GM12878 (cell line): ENCODE measurements around the gene CDCA3. TPM values are rescaled to one million over a fixed set of nuclear protein-coding genes. Genes with fewer than 3 reads are reported as not detected.

Experiments
- BMI1 ChIP-seq: fragments of 450-650 bp; IDR thresholded peaks from 2 replicates; pipeline ENCODE4 v1.6.1; 2016; ENCODE audit warnings: mild to moderate bottlenecking, moderate library complexity, borderline replicate concordance
- HDAC2 ChIP-seq: fragments of 200-600 bp; sonication (generic); IDR thresholded peaks from 2 replicates; pipeline ENCODE4 v1.6.1; 2017
- IRF4 ChIP-seq: IDR thresholded peaks from 2 replicates; pipeline ENCODE4 v1.6.1; 2011; ENCODE audit warnings: low read depth, low read length
- KLF5 ChIP-seq: fragments of 450-650 bp; IDR thresholded peaks from 2 replicates; pipeline ENCODE4 v1.6.1; 2014; ENCODE audit warnings: mild to moderate bottlenecking; ENCODE audit not compliant: partially characterized antibody
- MEF2A ChIP-seq: IDR thresholded peaks from 2 replicates; pipeline ENCODE4 v1.6.1; 2011; ENCODE audit warnings: low read depth, mild to moderate bottlenecking, low read length, moderate library complexity; ENCODE audit not compliant: insufficient read depth
- PAX5 ChIP-seq: IDR thresholded peaks from 2 replicates; pipeline ENCODE4 v1.6.1; 2011; ENCODE audit warnings: low read depth, low read length, borderline replicate concordance
- PAX8 ChIP-seq: fragments of 450-650 bp; IDR thresholded peaks from 2 replicates; pipeline ENCODE4 v1.6.1; 2017; ENCODE audit warnings: mild to moderate bottlenecking, moderate library complexity
- SKIL ChIP-seq: fragments of 450-650 bp; IDR thresholded peaks from 2 replicates; pipeline ENCODE4 v1.6.1; 2017; ENCODE audit warnings: mild to moderate bottlenecking, low read depth, inconsistent platforms; ENCODE audit not compliant: poor library complexity, severe bottlenecking
- SMAD5 ChIP-seq: IDR thresholded peaks from 2 replicates; pipeline ENCODE4 v1.6.1; 2016; ENCODE audit warnings: antibody characterized with exemption, low read depth
- SMARCA5 ChIP-seq: fragments of 450-650 bp; IDR thresholded peaks from 2 replicates; pipeline ENCODE4 v1.6.1; 2017; ENCODE audit warnings: mild to moderate bottlenecking
- SMC3 ChIP-seq: IDR thresholded peaks from 2 replicates; pipeline ENCODE4 v1.6.1; 2011; ENCODE audit warnings: low read length, improper control_type of control experiment, borderline replicate concordance
- STAT1 ChIP-seq: fragments of 450-650 bp; conservative IDR thresholded peaks from 2 replicates; pipeline ENCODE4 v1.6.1; 2014; ENCODE audit warnings: antibody characterized with exemption, mild to moderate bottlenecking
- TBL1XR1 ChIP-seq: IDR thresholded peaks from 2 replicates; pipeline ENCODE4 v1.6.1; 2012; ENCODE audit warnings: low read depth, low read length, improper control_type of control experiment
- polyA plus RNA-seq, 11 experiments: library from polyadenylated mRNA; depleted of rRNA in 4 of 11; unstranded in 6 of 11; stranded (reverse) in 5 of 11; fragments of >200 nt; fragmentation: Nextera tagmentation in 4 of 11; fragmentation: Illumina TruSeq in 1 of 11; extraction: Ambion mirVana in 4 of 11; extraction: Trizol in 1 of 11; gene quantifications; 1 replicate in 1 of 11; 2 replicates in 10 of 11; pipeline versions ENCODE4 v1.2.1 to v1.2.3, GENCODE V29; 2011 to 2016; ENCODE audit warnings: inconsistent platforms in 2 of 11, missing spikeins in 2 of 11, low read depth in 1 of 11
- total RNA-seq, 4 experiments: library from RNA; depleted of rRNA in 3 of 4; stranded (reverse); fragments of >200 nt in 3 of 4; fragmentation: Illumina TruSeq in 1 of 4; extraction: Trizol in 1 of 4; gene quantifications; 2 replicates each; pipeline versions ENCODE4 v1.2.1 to v1.2.3, GENCODE V29; 2013 to 2021
- TF ChIP-seq, protein P1 (sequence below): IDR thresholded peaks from 2 replicates; pipeline ENCODE4 v1.6.1; 2012; ENCODE audit warnings: improper control_type of control experiment, low read depth, low read length; ENCODE audit not compliant: insufficient replicate concordance
- TF ChIP-seq, protein P2 (sequence below): fragments of 450-650 bp; IDR thresholded peaks from 2 replicates; pipeline ENCODE4 v1.6.1; 2017; ENCODE audit warnings: borderline replicate concordance
- TF ChIP-seq, protein P3 (sequence below), 3 experiments: IDR thresholded peaks in 2 of 3; conservative IDR thresholded peaks in 1 of 3; 2 replicates each; pipeline ENCODE4 v1.5.1; 2011; ENCODE audit warnings: low read depth in 3 of 3, low read length in 3 of 3, mild to moderate bottlenecking in 3 of 3, control low read depth in 2 of 3, moderate library complexity in 2 of 3, inconsistent platforms in 1 of 3, mixed read lengths in 1 of 3; ENCODE audit not compliant: control insufficient read depth in 2 of 3, insufficient read depth in 1 of 3; ENCODE audit errors: extremely low read depth in 1 of 3

The CDCA3 gene
- total and polyA plus RNA-seq, 10 of the 15 experiments (the other 5 are each of a cell fraction or from before 2014, with no cell fraction given) = 34.5 to 148 (median 97.4) TPM

- TF ChIP-seq PAX5 = no peak
- TF ChIP-seq, protein P1, sequence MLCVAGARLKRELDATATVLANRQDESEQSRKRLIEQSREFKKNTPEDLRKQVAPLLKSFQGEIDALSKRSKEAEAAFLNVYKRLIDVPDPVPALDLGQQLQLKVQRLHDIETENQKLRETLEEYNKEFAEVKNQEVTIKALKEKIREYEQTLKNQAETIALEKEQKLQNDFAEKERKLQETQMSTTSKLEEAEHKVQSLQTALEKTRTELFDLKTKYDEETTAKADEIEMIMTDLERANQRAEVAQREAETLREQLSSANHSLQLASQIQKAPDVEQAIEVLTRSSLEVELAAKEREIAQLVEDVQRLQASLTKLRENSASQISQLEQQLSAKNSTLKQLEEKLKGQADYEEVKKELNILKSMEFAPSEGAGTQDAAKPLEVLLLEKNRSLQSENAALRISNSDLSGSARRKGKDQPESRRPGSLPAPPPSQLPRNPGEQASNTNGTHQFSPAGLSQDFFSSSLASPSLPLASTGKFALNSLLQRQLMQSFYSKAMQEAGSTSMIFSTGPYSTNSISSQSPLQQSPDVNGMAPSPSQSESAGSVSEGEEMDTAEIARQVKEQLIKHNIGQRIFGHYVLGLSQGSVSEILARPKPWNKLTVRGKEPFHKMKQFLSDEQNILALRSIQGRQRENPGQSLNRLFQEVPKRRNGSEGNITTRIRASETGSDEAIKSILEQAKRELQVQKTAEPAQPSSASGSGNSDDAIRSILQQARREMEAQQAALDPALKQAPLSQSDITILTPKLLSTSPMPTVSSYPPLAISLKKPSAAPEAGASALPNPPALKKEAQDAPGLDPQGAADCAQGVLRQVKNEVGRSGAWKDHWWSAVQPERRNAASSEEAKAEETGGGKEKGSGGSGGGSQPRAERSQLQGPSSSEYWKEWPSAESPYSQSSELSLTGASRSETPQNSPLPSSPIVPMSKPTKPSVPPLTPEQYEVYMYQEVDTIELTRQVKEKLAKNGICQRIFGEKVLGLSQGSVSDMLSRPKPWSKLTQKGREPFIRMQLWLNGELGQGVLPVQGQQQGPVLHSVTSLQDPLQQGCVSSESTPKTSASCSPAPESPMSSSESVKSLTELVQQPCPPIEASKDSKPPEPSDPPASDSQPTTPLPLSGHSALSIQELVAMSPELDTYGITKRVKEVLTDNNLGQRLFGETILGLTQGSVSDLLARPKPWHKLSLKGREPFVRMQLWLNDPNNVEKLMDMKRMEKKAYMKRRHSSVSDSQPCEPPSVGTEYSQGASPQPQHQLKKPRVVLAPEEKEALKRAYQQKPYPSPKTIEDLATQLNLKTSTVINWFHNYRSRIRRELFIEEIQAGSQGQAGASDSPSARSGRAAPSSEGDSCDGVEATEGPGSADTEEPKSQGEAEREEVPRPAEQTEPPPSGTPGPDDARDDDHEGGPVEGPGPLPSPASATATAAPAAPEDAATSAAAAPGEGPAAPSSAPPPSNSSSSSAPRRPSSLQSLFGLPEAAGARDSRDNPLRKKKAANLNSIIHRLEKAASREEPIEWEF = no peak
- TF ChIP-seq, protein P2, sequence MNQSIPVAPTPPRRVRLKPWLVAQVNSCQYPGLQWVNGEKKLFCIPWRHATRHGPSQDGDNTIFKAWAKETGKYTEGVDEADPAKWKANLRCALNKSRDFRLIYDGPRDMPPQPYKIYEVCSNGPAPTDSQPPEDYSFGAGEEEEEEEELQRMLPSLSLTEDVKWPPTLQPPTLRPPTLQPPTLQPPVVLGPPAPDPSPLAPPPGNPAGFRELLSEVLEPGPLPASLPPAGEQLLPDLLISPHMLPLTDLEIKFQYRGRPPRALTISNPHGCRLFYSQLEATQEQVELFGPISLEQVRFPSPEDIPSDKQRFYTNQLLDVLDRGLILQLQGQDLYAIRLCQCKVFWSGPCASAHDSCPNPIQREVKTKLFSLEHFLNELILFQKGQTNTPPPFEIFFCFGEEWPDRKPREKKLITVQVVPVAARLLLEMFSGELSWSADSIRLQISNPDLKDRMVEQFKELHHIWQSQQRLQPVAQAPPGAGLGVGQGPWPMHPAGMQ = no peak
- TF ChIP-seq SKIL = no peak
- TF ChIP-seq KLF5 = no peak
- TF ChIP-seq SMARCA5 = peak; percentile 44; the same call in 1 of the 2 replicates
- TF ChIP-seq SMC3 = peak; percentile 68
- TF ChIP-seq, protein P3, sequence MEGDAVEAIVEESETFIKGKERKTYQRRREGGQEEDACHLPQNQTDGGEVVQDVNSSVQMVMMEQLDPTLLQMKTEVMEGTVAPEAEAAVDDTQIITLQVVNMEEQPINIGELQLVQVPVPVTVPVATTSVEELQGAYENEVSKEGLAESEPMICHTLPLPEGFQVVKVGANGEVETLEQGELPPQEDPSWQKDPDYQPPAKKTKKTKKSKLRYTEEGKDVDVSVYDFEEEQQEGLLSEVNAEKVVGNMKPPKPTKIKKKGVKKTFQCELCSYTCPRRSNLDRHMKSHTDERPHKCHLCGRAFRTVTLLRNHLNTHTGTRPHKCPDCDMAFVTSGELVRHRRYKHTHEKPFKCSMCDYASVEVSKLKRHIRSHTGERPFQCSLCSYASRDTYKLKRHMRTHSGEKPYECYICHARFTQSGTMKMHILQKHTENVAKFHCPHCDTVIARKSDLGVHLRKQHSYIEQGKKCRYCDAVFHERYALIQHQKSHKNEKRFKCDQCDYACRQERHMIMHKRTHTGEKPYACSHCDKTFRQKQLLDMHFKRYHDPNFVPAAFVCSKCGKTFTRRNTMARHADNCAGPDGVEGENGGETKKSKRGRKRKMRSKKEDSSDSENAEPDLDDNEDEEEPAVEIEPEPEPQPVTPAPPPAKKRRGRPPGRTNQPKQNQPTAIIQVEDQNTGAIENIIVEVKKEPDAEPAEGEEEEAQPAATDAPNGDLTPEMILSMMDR (IDR thresholded peaks at IDR 0.05 in 2 of 3, conservative IDR thresholded peaks at IDR 0.05 in 1 of 3; ENCODE audit: control insufficient read depth in 2 of 3, extremely low read depth in 1 of 3, insufficient read depth in 1 of 3, low read depth in 3 of 3, low read length in 3 of 3) = peak; percentile 90 to 96 (median 92)
- TF ChIP-seq SMAD5 = no peak
- TF ChIP-seq MEF2A = no peak
- no peak for TF ChIP-seq STAT1
- TF ChIP-seq HDAC2 = no peak
- no peak for TF ChIP-seq PAX8
- no peak for TF ChIP-seq IRF4
- TF ChIP-seq TBL1XR1 = no peak
- TF ChIP-seq BMI1 = no peak
These were observed 25.5 kb downstream of the CDCA3 start (continued) for GRCh38 chr12:6825398-6826124.
